Nephron progenitor cell (in vitro differentiated cells): ENCODE measurements around the gene CETN2.

ENCODE experiments used
- DNase-seq: peaks from one replicate; pipeline ENCODE4 v3.0.0; 2021
- H3K27ac Mint-ChIP-seq: 2 replicates; pipeline ENCODE4 v1.8.0; 2021; ENCODE audit warnings: mild to moderate bottlenecking, moderate library complexity, mixed read lengths
- H3K27me3 Mint-ChIP-seq: 2 replicates; pipeline ENCODE4 v1.8.0; 2021; ENCODE audit warnings: mild to moderate bottlenecking, low read depth, mixed read lengths; ENCODE audit not compliant: poor library complexity
- H3K36me3 Mint-ChIP-seq: 2 replicates; pipeline ENCODE4 v1.8.0; 2021; ENCODE audit warnings: low read depth, mixed read lengths
- H3K4me1 Mint-ChIP-seq: 2 replicates; pipeline ENCODE4 v1.8.0; 2021; ENCODE audit warnings: mixed read lengths
- H3K4me3 Mint-ChIP-seq: 2 replicates; pipeline ENCODE4 v1.8.0; 2021; ENCODE audit warnings: mild to moderate bottlenecking, moderate library complexity, mixed read lengths
- H3K9me3 Mint-ChIP-seq: 2 replicates; pipeline ENCODE4 v1.8.0; 2021; ENCODE audit warnings: mild to moderate bottlenecking, moderate library complexity, mixed read lengths
- TF ChIP-seq, protein P1 (sequence below): fragments of 200-600 bp; sonication (generic); IDR thresholded peaks from 2 replicates; pipeline ENCODE4 v1.5.0; 2021; ENCODE audit warnings: antibody characterized with exemption

The CETN2 gene

DNA sequence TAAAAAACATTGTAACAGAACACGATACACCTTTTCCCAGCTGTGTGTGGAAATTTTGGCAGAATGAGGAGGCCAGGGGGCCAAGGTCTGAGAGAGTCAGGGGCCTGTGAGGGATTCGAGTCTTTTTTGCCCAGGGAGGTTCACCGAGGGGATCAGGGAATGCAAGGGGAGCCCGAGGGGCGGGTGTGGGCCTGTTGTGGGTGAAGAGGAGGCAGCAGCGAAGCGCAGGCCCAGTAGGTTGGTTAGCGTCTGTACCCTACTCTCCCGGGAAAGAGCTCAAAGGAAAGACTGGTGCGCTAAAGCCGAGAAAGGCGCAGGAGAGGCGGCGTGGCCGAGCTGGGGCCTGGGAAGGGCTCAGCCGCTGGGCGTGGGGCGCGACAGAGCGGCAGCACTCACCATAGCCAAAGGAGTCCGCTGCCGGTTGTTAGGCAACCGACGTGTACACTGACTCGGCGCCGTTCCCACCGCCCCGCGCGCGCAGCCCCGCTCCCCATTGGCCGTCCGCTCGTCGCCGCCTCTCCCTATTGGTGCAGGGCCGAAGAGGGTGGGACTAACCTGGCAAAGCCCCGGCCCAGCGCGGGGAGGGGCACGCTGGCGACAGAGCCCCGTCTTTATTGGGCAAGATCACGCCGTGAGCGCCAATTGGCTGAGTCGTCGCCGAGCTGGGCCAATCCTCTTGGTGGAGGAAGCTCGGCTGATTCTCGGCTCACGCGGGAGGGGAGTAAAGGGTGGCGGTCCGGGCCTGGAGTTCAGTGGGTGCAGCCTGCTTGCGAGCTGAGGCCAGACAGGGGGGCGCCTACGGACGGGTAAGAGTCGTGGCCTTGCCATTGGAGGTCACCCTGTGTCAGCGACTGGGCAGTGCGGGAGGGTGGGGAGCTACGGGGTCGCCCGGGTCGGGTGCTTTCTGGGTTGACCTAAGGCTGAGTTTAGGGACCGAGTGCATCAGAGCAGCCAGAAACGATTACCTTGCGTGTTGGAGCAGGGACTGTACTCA lies at the start of gene CETN2, which contains the start of gene NSDHL:
TSS of gene CETN2 (minus strand) at position 446 of the 994 bp plus-strand sequence. CDS start at position 399, 47 bp downstream.
TSS of gene NSDHL (plus strand) at position 752 of the 994 bp plus-strand sequence. CDS start 15,262 bp downstream, outside the sequence.
- H3K4me1 Mint-ChIP-seq = peaks cover 40% of the 10 kb centered on the region
- TF ChIP-seq, protein P1, sequence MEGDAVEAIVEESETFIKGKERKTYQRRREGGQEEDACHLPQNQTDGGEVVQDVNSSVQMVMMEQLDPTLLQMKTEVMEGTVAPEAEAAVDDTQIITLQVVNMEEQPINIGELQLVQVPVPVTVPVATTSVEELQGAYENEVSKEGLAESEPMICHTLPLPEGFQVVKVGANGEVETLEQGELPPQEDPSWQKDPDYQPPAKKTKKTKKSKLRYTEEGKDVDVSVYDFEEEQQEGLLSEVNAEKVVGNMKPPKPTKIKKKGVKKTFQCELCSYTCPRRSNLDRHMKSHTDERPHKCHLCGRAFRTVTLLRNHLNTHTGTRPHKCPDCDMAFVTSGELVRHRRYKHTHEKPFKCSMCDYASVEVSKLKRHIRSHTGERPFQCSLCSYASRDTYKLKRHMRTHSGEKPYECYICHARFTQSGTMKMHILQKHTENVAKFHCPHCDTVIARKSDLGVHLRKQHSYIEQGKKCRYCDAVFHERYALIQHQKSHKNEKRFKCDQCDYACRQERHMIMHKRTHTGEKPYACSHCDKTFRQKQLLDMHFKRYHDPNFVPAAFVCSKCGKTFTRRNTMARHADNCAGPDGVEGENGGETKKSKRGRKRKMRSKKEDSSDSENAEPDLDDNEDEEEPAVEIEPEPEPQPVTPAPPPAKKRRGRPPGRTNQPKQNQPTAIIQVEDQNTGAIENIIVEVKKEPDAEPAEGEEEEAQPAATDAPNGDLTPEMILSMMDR = no peak
- H3K9me3 Mint-ChIP-seq = peaks cover 60% of the 10 kb centered on the region
- peak within 1 kb of the TSS; percentile 98 for H3K4me3 Mint-ChIP-seq
- H3K36me3 Mint-ChIP-seq = peaks cover 33% of the 10 kb centered on the region
- no peaks in the 10 kb centered on the region for H3K27me3 Mint-ChIP-seq
- DNase-seq = peak; percentile 92
- H3K27ac Mint-ChIP-seq = peak within 1 kb of the TSS; percentile 99

DNA sequence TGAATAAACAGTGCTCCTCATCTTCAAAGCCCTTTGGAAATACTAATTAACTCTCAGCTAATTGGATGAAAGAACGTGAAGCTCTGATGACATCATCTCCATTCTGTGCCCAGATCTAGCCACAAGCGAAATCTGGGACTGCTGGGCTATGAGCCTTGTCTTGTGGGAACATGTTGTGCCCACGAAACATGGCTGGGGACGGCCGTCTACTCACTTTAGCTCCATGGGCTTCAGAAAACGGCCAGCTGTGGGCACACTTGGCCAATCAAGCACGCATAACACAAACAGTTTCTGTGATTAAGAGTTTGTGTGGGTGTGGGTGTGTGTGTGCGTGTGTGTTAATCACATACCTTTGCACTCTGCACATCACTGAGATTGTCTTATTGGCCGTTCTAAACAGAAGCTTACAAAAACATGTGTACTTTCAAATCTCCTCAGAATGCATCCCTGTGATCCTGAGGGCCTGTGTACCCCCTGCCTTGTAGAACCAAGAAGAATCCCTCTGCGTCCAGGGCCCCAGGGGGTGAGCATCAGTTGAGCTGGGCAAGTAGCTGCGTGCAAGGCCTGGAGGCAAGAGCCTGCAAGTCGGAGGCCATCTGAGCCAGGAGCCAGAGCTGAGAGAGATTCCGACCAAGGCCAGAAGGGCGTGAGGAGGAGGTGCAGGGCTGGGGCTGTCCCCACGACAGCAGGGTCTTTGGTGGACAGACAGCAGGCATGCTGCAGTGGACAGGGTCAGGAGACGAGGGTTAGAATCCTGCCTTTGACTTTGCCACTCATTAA lies 48.6 kb upstream of the CETN2 start:
- Mint-ChIP-seq H3K4me1 (peaks cover 25% of the 10 kb centered on the region), H3K9me3 (peaks cover 68% of the 10 kb centered on the region), H3K36me3 (peaks cover 10% of the 10 kb centered on the region), H3K27me3 (peaks cover 3% of the 10 kb centered on the region), H3K27ac (no peak overlapping the region), H3K4me3 (no peak overlapping the region)
- DNase-seq = no peak
- TF ChIP-seq, protein P1 = no peak

DNA sequence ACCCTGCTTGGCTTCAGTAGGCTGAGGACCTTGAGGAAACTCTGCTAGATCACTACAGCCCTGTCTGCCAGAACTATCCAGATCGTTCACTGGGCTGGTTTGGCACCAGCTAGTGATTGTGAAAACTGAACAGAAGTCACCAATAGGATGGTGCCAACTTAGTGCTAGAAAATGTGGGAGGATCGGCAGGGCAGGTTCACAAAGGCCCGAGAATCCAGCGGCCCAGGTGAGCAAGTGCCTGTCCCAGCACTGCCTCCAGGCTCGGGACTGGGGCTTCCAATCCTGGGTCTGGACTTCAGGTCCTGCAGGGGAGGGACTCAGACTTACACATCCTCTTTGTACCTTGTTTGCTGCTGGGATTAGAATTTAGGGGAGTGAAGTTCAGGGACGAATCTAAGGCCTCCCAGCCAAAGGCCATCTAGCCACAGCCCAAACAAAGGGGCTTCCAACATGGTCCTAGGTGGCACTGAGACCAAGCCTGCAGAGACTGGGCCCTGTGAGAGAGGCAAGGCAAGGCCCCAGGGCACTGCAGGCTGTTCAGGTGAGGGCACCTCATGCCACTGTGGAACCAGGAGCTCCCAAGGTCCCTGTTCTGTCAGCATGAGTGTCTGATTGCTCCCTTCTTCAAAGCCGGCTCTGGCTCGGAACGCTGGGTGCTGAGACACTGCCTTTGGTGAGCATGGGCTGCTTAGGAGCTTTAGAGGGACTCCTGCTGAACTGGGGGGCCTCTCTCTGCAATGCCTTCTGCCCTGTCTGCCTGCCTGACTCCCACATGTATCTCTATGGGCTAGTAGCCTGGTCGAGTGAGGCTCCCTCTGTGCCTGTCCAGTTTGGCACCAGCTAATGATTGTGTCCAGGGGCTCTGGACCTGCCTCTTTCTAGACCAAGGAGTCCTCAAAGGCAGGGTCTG lies 46.6 kb upstream of the CETN2 start:
- no peak for DNase-seq
- peaks cover 73% of the 10 kb centered on the region for H3K9me3 Mint-ChIP-seq
- TF ChIP-seq, protein P1 = no peak
- H3K36me3 Mint-ChIP-seq = peaks cover 10% of the 10 kb centered on the region
- H3K27me3 Mint-ChIP-seq = peaks cover 3% of the 10 kb centered on the region
- H3K27ac Mint-ChIP-seq = no peak overlapping the region
- peaks cover 29% of the 10 kb centered on the region for H3K4me1 Mint-ChIP-seq
- no peak overlapping the region for H3K4me3 Mint-ChIP-seq

DNA sequence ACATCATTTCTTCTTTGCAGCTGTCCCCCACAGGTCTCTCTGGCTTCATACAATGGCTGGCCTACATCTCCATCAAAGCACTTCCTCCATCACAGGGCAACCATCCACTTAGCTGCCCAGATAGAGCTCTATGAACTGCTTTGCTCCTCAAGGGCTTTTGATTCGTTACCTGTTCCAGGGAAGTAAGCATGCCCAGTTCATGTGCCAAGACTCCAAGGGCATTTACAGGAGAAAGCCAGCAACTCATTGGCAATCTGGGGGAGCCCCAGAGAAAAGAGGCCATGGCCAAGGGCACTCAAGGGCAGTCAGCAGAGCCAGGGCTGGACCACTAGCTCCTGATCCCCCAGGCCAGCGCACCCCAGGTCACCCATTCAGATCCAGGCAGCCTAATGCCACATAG lies 42.8 kb upstream of the CETN2 start:
- Mint-ChIP-seq H3K4me3 (no peak overlapping the region), H3K4me1 (peaks cover 19% of the 10 kb centered on the region), H3K36me3 (peaks cover 42% of the 10 kb centered on the region), H3K27me3 (peaks cover 3% of the 10 kb centered on the region), H3K9me3 (peaks cover 81% of the 10 kb centered on the region), H3K27ac (no peak overlapping the region)
- no peak for DNase-seq
- TF ChIP-seq, protein P1 = no peak

DNA sequence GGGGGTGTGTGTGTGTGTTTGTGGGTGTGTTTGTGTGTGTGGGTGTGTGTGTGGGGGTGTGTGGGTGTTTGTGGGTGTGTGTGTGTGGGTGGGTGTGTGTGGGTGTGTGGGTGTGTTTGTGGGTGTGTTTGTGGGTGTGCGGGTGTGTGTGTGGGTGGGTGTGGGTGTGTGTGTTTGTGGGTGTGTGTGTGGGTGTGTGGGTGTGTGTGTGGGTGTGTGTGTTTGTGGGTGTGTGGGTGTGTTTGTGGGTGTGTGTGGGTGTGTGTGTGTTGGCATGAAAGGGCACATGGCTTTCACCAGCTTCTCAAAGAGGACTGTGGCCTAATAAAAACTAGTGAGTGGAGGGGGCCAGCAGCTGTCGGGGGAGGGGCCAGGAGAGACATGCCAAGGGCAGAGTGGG lies 42.0 kb upstream of the CETN2 start:
- Mint-ChIP-seq H3K27ac (no peak overlapping the region), H3K4me3 (no peak overlapping the region), H3K27me3 (peaks cover 3% of the 10 kb centered on the region), H3K4me1 (peaks cover 12% of the 10 kb centered on the region), H3K9me3 (peaks cover 79% of the 10 kb centered on the region), H3K36me3 (peaks cover 43% of the 10 kb centered on the region)
- no peak for DNase-seq
- TF ChIP-seq, protein P1 = no peak
